Measurements from ENCODE around the gene NFAT5.
"Not testable (repeated sequence)": the region's sequence is repeated elsewhere in the genome, so short reads cannot be mapped to it uniquely, and the experiment has no call there.

NFAT5 gene

GRCh38 chr16:69724414-69724873 lies 158.7 kb downstream of the NFAT5 start:
- TF ChIP-seq CTCF (IDR thresholded peaks at IDR 0.05; ENCODE audit: low read depth, low read length): no peak
- no peak for DNase-seq (ENCODE audit: extremely low read depth, low read depth)

- TF ChIP-seq CTCF (IDR thresholded peaks at IDR 0.05; ENCODE audit: low read depth, low read length): no peak
- no peak for DNase-seq (ENCODE audit: extremely low read depth, low read depth)
Observed at GRCh38 chr16:69724981-69725479, 159.3 kb downstream of the NFAT5 start.

- TF ChIP-seq CTCF (IDR thresholded peaks at IDR 0.05; ENCODE audit: low read depth, low read length): no peak
- no peak for DNase-seq (ENCODE audit: extremely low read depth, low read depth)
Observed at GRCh38 chr16:69725480-69726312, 159.9 kb downstream of the NFAT5 start.

- DNase-seq (ENCODE audit: extremely low read depth, low read depth): peak; percentile 99
Observed at GRCh38 chr16:69726313-69727060, 160.7 kb downstream of the NFAT5 start, which contains the start of gene NQO1. TSS of gene NQO1 (minus strand) at chr16:69726560. CDS start at chr16:69726439, 121 bp downstream.

GRCh38 chr16:69727916-69728270 lies 162.1 kb downstream of the NFAT5 start:
- no peak for TF ChIP-seq CTCF (IDR thresholded peaks at IDR 0.05; ENCODE audit: low read depth, low read length)
- no peak for DNase-seq (ENCODE audit: extremely low read depth, low read depth)

More at GRCh38 chr16:69726313-69727060, 160.7 kb downstream of the NFAT5 start, which contains the start of gene NQO1:
- TF ChIP-seq CTCF (IDR thresholded peaks at IDR 0.05; ENCODE audit: low read depth, low read length): no peak

- not testable (repeated sequence) for DNase-seq (ENCODE audit: extremely low read depth, low read depth)
Observed at GRCh38 chr16:69729030-69729429, 163.3 kb downstream of the NFAT5 start.

- not testable (repeated sequence) for DNase-seq (ENCODE audit: extremely low read depth, low read depth)
Observed at GRCh38 chr16:69731280-69731679, 165.5 kb downstream of the NFAT5 start.

- no peak for DNase-seq (ENCODE audit: extremely low read depth, low read depth)
- no peak for TF ChIP-seq CTCF (IDR thresholded peaks at IDR 0.05; ENCODE audit: low read depth, low read length)
Observed at GRCh38 chr16:69732101-69732500, 166.3 kb downstream of the NFAT5 start.
